K562 (cell line): ENCODE measurements around the gene TBCCD1. TPM values are rescaled to one million over a fixed set of nuclear protein-coding genes. Genes with fewer than 3 reads are reported as not detected.

Experiments used
- EGR1 ChIP-seq: fragments of 450-650 bp; conservative IDR thresholded peaks from 2 replicates; pipeline ENCODE4 v1.6.1; 2017; ENCODE audit warnings: mild to moderate bottlenecking
- ESRRA ChIP-seq: fragments of 450-650 bp; IDR thresholded peaks from 2 replicates; pipeline ENCODE4 v1.6.1; 2014; ENCODE audit warnings: low read depth, mild to moderate bottlenecking, moderate library complexity, borderline replicate concordance
- FOXP4 ChIP-seq: sonication (generic); formaldehyde crosslinking; IDR thresholded peaks from 2 replicates; pipeline ENCODE4 v1.8.0; 2022; ENCODE audit warnings: mild to moderate bottlenecking, missing genetic modification reagents, borderline replicate concordance
- HDAC1 ChIP-seq, 2 experiments: fragments of 450-650 bp; IDR thresholded peaks; 2 replicates each; pipeline ENCODE4 v1.6.1; 2016 to 2017; ENCODE audit warnings: inconsistent platforms in 1 of 2, mild to moderate bottlenecking in 1 of 2, moderate library complexity in 1 of 2
- HDAC3 ChIP-seq: fragments of 450-650 bp; IDR thresholded peaks from 2 replicates; pipeline ENCODE4 v1.6.1; 2018; ENCODE audit warnings: borderline replicate concordance, mild to moderate bottlenecking, moderate library complexity; ENCODE audit not compliant: partially characterized antibody
- KLF1 ChIP-seq: fragments of 450-650 bp; IDR thresholded peaks from 2 replicates; pipeline ENCODE4 v1.6.1; 2016; ENCODE audit warnings: missing genetic modification characterization, missing compliant biosample characterization
- MAFF ChIP-seq: IDR thresholded peaks from 2 replicates; pipeline ENCODE4 v1.6.1; 2012; ENCODE audit warnings: low read length, improper control_type of control experiment
- REST ChIP-seq, 2 experiments: fragments of 450-650 bp; formaldehyde crosslinking in 1 of 2; IDR thresholded peaks; 2 replicates each; pipeline versions ENCODE4 v1.4.0 to v1.6.1; 2014 to 2020; ENCODE audit warnings: mild to moderate bottlenecking in 2 of 2, borderline replicate concordance in 1 of 2, low read depth in 1 of 2
- ZNF263 ChIP-seq: sonication (generic); formaldehyde crosslinking; IDR thresholded peaks from 2 replicates; pipeline ENCODE4 v1.8.0; 2022; ENCODE audit warnings: mild to moderate bottlenecking, missing genetic modification reagents, borderline replicate concordance
- ZNF274 ChIP-seq: IDR thresholded peaks from 2 replicates; pipeline ENCODE4 v1.6.1; 2011; ENCODE audit warnings: low read depth, mild to moderate bottlenecking, low read length, moderate library complexity, borderline replicate concordance
- ZNF785 ChIP-seq: fragments of 250-450 bp; sonication (Bioruptor Pico); IDR thresholded peaks from 2 replicates; pipeline ENCODE4 v1.4.0; 2020; ENCODE audit warnings: mild to moderate bottlenecking
- polyA plus RNA-seq, 8 experiments: library from polyadenylated mRNA; depleted of rRNA in 4 of 8; stranded (reverse) in 5 of 8; unstranded in 3 of 8; fragments of >200 nt; fragmentation: Nextera tagmentation in 2 of 8; fragmentation: Illumina TruSeq in 1 of 8; extraction: Ambion mirVana in 2 of 8; extraction: Trizol in 1 of 8; gene quantifications; 2 replicates each; pipeline versions ENCODE4 v1.2.1 to v1.2.3, GENCODE V29; 2011 to 2014; ENCODE audit warnings: inconsistent platforms in 1 of 8, missing spikeins in 1 of 8
- total RNA-seq, 7 experiments: library from RNA; depleted of rRNA in 6 of 7; stranded (reverse); fragments of >200 nt in 6 of 7; fragmentation: Illumina TruSeq in 2 of 7; extraction: Trizol in 2 of 7; gene quantifications; 2 replicates each; pipeline versions ENCODE4 v1.2.1 to v1.2.3, GENCODE V29; 2011 to 2021; ENCODE audit warnings: low replicate concordance in 1 of 7
- TF ChIP-seq, protein P1 (sequence below): IDR thresholded peaks from 3 replicates; pipeline ENCODE4 v1.6.1; 2011; ENCODE audit warnings: borderline replicate concordance, mild to moderate bottlenecking; ENCODE audit not compliant: insufficient read length, insufficient read depth
- TF ChIP-seq, protein P2 (sequence below): fragments of 450-650 bp; formaldehyde crosslinking; conservative IDR thresholded peaks from 2 replicates; pipeline ENCODE4 v1.4.0; 2022; ENCODE audit warnings: mild to moderate bottlenecking, missing genetic modification characterization

TBCCD1 gene
- total and polyA plus RNA-seq, 9 of the 15 experiments (the other 6 are each of a cell fraction or from before 2014, with no cell fraction given): 17.7 to 31.1 (median 21.2) TPM

DNA sequence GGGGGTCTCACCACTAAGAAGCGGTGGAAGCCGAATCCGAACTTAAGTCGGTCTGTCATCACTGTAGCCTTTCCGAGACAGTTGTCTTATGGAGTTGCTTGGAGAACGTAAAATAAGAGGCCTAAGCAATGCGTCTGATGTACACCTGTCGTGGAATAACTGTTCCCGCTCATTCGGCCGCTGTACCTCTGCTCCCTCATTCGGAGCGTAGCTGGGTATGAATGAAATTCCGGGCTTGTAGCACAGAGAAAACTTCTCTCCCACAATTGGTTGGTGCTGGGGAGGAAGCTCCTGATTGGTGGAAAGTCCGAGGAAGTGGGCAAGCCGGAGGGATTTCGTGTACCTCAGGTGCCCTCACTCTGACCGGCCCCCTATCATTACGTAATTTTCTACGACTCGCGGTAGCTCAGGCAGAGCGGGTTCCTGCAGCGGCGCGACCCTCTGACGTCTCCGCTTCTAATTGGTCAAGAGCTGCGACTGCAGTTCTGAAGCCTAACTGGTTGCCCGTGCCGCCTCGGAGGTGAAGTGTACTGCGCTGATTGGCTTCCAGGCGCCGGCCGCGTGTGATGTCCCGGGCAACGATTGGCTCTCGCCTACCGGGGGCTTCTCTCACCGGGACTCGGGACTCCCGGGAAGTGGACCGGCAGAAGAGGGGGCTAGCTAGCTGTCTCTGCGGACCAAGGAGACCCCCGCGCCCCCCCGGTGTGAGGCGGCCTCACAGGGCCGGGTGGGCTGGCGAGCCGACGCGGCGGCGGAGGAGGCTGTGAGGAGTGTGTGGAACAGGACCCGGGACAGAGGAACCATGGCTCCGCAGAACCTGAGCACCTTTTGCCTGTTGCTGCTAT is 3.2 kb upstream of the TBCCD1 start, which contains the start of gene DNAJB11 (continued):
- TF ChIP-seq EGR1 (no peak), REST (IDR thresholded peaks at IDR 0.05; ENCODE audit: borderline replicate concordance) (peak; percentile 50; the same call in 1 of the 2 replicates), REST (CRISPR knock-in tag; IDR thresholded peaks at IDR 0.05; ENCODE audit: low read depth) (no peak), FOXP4 (peak; percentile 20; the same call in 1 of the 2 replicates), KLF1 (no peak), ZNF263 (0 out of 2 replicates have a peak, but pooled peaks have one; percentile 21), ZNF274 (no peak), ESRRA (peak; percentile 67; the same call in 1 of the 2 replicates), ZNF785 (CRISPR knock-in tag) (no peak), HDAC1 (IDR thresholded peaks at IDR 0.05) (peak in 1 of 2 experiments; percentile 86; a peak in 2 of 4 replicates), MAFF (no peak), HDAC3 (no peak)
- TF ChIP-seq, protein P1, sequence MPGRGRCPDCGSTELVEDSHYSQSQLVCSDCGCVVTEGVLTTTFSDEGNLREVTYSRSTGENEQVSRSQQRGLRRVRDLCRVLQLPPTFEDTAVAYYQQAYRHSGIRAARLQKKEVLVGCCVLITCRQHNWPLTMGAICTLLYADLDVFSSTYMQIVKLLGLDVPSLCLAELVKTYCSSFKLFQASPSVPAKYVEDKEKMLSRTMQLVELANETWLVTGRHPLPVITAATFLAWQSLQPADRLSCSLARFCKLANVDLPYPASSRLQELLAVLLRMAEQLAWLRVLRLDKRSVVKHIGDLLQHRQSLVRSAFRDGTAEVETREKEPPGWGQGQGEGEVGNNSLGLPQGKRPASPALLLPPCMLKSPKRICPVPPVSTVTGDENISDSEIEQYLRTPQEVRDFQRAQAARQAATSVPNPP: no peak
- TF ChIP-seq, protein P2, sequence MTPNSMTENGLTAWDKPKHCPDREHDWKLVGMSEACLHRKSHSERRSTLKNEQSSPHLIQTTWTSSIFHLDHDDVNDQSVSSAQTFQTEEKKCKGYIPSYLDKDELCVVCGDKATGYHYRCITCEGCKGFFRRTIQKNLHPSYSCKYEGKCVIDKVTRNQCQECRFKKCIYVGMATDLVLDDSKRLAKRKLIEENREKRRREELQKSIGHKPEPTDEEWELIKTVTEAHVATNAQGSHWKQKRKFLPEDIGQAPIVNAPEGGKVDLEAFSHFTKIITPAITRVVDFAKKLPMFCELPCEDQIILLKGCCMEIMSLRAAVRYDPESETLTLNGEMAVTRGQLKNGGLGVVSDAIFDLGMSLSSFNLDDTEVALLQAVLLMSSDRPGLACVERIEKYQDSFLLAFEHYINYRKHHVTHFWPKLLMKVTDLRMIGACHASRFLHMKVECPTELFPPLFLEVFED (CRISPR knock-in tag): no peak
